GM20000 (cell line): ENCODE data around the gene SF3B6.
"Not testable (repeated sequence)": the region's sequence is repeated elsewhere in the genome, so short reads cannot be mapped to it uniquely, and the experiment has no call there.

Source experiments
- DNase-seq: peaks from one replicate; pipeline ENCODE4 v3.0.0; 2012; ENCODE audit warnings: low spot score
- CTCF ChIP-seq: IDR thresholded peaks from 2 replicates; pipeline ENCODE4 v1.5.1; 2012; ENCODE audit warnings: mild to moderate bottlenecking, control low read depth; ENCODE audit errors: extremely low read depth, missing control alignments

SF3B6 gene

DNA sequence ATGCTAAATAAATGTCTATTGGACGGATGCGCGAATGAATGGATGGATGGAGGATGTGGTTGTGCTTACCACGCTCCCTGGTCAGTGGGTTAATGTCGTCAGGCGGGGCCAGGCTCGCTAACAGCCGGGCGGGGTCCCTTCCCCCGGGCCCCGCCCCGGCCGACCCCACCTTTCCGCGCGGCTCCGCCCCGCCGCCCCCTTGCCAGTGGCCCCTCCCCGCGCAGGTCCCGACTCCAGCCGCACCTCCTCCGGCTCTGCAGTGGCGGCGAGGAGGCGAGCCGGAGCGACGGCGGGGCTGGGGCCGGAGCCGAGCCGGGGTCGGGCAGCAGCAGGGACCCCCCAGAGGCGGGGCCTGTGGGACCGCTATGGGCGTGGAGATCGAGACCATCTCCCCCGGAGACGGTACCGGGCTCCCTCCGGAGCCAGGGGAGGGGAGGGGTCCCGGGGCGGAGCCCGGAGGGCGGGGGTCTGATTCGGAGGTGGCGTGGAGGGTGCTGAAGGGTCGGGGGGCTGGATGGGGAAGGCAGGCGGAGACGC lies 26.6 kb downstream of the SF3B6 start, which contains the start of gene FKBP1B:
Gene FKBP1B (plus strand): TSS at position 257 of the 537 bp plus-strand sequence. CDS start 109 bp downstream, at position 366.
- no peak for TF ChIP-seq CTCF
- DNase-seq = peak; percentile 77

DNA sequence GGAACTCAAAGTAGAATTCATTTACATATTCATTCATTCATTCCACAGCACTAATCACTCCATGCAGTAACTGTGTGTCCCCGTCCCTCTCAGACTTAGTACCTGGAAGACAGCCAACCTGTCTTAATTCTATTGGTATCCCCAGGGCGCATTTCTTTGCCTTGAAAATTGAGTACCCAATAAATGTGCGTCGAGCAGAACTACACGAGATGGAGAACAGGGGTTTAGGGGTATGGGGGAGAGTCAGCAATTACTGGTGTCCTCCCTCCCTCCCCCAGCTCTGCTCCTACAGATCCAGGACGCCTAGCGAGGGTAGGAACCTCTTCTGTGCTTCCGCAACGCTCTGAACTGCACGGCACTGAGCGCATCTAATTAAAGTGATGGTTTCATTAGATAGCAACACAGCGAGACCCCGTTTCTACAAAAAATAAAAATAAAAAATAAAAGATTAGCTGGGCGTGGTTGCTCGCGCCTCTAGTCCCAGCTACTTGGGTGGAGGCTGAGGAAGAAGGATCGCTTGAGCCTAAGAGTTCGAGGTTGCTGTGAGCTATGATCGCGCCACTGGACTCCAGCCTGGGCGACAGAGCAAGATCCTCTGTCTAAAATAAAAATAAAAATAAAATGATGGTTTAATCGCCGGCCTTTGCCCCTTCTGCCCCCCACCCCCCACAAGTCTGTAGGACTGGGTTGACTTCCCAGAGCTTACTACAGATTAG lies 27.2 kb downstream of the SF3B6 start:
- TF ChIP-seq CTCF = no peak
- no peak for DNase-seq

- TF ChIP-seq CTCF = no peak
- DNase-seq = no peak
Observed at GRCh38 chr2:24047703-24048033, 28.5 kb downstream of the SF3B6 start.

DNA sequence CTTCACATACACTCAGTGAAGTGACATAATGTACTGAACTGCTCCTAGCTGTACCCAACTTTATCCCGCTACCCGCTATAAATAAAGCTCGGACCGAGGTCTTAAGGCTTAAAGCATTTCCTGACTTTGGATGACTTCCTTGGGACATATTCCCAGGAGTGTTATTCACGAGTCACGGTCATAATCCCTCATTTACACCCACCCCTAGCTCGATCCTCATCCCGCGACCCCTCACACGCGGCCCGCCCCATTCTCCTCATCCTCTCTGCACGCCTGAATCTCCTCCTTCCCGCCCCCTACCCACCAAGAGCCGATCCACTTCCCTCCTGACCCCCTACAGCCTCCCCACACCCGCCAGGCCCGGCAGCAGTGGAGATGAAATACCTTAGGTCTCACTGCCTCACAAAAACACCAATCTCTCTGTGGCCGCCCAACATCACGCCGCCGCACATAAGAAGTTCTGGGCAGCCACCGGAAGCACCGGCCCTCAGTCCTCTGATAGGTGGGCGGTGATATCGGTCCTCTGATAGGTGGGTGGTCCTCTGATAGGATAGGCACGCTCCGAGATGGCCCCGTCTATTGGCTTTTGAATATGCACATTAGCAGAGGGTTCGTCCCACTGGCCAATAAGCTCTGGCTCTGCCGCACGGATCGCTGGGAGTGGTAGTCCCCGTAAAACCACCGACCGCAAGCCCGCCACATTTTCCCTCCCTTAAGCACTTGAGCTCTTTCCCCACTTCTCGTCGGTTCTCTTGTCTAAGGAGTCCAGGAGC lies 29.0 kb downstream of the SF3B6 start, which contains the start of gene WDCP:
Gene WDCP (minus strand): TSS at position 462 of the 773 bp plus-strand sequence. CDS start 7,897 bp downstream, outside the sequence.
- DNase-seq = peak; percentile 93
- TF ChIP-seq CTCF = no peak

GRCh38 chr2:24046599-24046929 lies 29.6 kb downstream of the SF3B6 start:
- DNase-seq = no peak
- TF ChIP-seq CTCF = no peak

DNA sequence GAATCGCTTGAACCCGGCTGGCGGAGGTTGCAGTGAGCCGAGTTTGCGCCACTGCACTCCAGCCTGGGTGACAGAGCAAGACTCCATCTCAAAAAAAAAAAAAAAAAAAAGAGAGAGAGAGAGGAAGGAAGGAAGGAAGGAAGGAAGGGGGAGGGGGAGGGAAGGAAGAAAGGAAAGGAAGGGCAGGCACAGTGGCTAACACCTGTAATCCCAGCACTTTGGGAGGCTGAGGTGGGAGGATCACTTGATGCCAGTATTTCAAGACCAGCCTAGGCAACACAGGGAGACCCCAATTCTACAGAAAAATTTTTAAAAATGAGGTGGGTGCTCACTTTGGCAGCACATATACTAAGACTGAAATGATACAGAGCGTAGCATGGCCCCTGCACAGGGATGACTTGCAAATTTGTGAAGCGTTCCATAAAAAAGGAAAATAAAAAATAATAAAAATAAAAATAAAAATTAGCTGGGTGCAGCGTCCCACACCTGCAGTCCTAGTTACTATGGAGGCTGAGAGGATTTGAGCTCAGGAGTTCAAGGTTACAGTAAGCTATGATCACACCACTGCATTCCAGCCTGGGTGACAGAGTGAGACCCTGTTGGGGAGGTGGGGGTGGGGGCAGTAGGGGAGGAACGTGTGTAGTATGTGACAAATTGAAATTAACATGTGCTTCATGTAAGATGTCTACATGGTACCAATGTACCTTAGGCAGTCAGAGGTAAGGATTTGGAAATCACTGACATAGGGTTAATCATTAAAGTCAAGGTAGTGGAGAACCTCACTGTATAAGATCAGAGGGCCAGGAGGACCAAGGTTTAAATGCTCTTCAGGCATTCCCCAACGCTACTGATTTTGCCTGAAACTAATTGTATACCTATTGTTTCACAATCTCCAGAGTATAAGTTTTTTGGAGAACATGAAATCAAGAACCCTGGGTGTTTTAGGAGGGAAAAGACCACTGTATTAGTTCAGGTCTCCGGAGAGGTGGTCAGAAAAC lies 30.3 kb downstream of the SF3B6 start:
- no peak for TF ChIP-seq CTCF
- no peak for DNase-seq

- DNase-seq = not testable (repeated sequence)
Observed at GRCh38 chr2:24043133-24043532, 33.0 kb downstream of the SF3B6 start.
